SK-N-SH (cell line): ENCODE measurements around the gene EXOC8.

ENCODE experiments used
- EP300 ChIP-seq, 2 experiments: IDR thresholded peaks; 2 replicates each; pipeline versions ENCODE4 v1.4.0 to v1.6.1; 2012; ENCODE audit warnings: borderline replicate concordance in 1 of 2, low read depth in 1 of 2, low read length in 1 of 2
- POLR2AphosphoS5 ChIP-seq: IDR thresholded peaks from 2 replicates; pipeline ENCODE4 v1.6.1; 2012; ENCODE audit warnings: low read depth, low read length
- TCF12 ChIP-seq: IDR thresholded peaks from 2 replicates; pipeline ENCODE4 v1.4.0; 2012
- TF ChIP-seq, protein P1 (sequence below): fragments of 200-600 bp; sonication (generic); IDR thresholded peaks from 2 replicates; pipeline ENCODE4 v1.6.1; 2017; ENCODE audit warnings: antibody characterized with exemption, mild to moderate bottlenecking, moderate library complexity
- TF ChIP-seq, protein P2 (sequence below): fragments of 150-350 bp; IDR thresholded peaks from 2 replicates; pipeline ENCODE4 v1.6.1; 2017; ENCODE audit warnings: antibody characterized with exemption, low read length, low read depth, borderline replicate concordance

DNA sequence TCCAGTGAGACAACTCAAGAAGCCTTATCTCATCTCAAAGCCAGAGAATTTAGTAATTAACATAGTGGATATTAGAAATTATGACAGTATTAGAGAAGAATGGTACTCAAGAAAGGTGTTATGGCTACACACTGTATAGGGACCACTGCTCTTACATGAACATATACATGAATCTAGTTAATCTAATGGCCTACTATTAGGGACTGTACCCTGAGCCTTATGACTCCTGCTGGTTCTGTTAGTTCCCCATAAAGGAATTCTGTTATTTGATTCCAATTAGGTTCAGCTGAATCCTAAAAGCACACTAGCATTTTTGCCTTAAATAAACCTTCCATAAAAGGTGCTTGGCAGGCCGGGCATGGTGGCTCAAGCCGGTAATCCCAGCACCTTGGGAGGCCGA is 44.8 kb upstream of the EXOC8 start:
- TF ChIP-seq, protein P1, sequence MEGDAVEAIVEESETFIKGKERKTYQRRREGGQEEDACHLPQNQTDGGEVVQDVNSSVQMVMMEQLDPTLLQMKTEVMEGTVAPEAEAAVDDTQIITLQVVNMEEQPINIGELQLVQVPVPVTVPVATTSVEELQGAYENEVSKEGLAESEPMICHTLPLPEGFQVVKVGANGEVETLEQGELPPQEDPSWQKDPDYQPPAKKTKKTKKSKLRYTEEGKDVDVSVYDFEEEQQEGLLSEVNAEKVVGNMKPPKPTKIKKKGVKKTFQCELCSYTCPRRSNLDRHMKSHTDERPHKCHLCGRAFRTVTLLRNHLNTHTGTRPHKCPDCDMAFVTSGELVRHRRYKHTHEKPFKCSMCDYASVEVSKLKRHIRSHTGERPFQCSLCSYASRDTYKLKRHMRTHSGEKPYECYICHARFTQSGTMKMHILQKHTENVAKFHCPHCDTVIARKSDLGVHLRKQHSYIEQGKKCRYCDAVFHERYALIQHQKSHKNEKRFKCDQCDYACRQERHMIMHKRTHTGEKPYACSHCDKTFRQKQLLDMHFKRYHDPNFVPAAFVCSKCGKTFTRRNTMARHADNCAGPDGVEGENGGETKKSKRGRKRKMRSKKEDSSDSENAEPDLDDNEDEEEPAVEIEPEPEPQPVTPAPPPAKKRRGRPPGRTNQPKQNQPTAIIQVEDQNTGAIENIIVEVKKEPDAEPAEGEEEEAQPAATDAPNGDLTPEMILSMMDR, result no peak
- TF ChIP-seq EP300 (IDR thresholded peaks at IDR 0.05; ENCODE audit: borderline replicate concordance in 1 of 2, low read depth in 1 of 2, low read length in 1 of 2) (no peak), POLR2AphosphoS5 (no peak), TCF12 (no peak)
- TF ChIP-seq, protein P2, sequence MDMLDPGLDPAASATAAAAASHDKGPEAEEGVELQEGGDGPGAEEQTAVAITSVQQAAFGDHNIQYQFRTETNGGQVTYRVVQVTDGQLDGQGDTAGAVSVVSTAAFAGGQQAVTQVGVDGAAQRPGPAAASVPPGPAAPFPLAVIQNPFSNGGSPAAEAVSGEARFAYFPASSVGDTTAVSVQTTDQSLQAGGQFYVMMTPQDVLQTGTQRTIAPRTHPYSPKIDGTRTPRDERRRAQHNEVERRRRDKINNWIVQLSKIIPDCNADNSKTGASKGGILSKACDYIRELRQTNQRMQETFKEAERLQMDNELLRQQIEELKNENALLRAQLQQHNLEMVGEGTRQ, result no peak
